ENCODE results near the gene GNA12.

Gene GNA12

GRCh38 chr7:2807460-2807844 lies 36.7 kb downstream of the GNA12 start:
- H3K27ac ChIP-seq, result no peak overlapping the region
- TF ChIP-seq ZFX (IDR thresholded peaks at IDR 0.05), result no peak
- TF ChIP-seq CTCF (conservative IDR thresholded peaks at IDR 0.05), result no peak

- no peak for TF ChIP-seq ZFX (IDR thresholded peaks at IDR 0.05)
- TF ChIP-seq CTCF (conservative IDR thresholded peaks at IDR 0.05), result no peak
- no peak overlapping the region for H3K27ac ChIP-seq
These were observed 37.5 kb downstream of the GNA12 start for GRCh38 chr7:2806571-2806970.

- no peak overlapping the region for H3K27ac ChIP-seq
- TF ChIP-seq ZFX (IDR thresholded peaks at IDR 0.05), result no peak
- TF ChIP-seq CTCF (conservative IDR thresholded peaks at IDR 0.05), result no peak
These were observed 38.7 kb downstream of the GNA12 start for GRCh38 chr7:2805213-2805944.

GRCh38 chr7:2804227-2804763 lies 39.8 kb downstream of the GNA12 start:
- no peak overlapping the region for H3K27ac ChIP-seq
- TF ChIP-seq ZFX (IDR thresholded peaks at IDR 0.05), result no peak
- no peak for TF ChIP-seq CTCF (conservative IDR thresholded peaks at IDR 0.05)

- H3K27ac ChIP-seq, result peak overlapping the region; percentile 82
- TF ChIP-seq ZFX (IDR thresholded peaks at IDR 0.05) (no peak), CTCF (conservative IDR thresholded peaks at IDR 0.05) (no peak)
These were observed 40.4 kb downstream of the GNA12 start for GRCh38 chr7:2803755-2804154.

GRCh38 chr7:2803342-2803692 lies 40.8 kb downstream of the GNA12 start:
- TF ChIP-seq ZFX (IDR thresholded peaks at IDR 0.05) (no peak), CTCF (conservative IDR thresholded peaks at IDR 0.05) (no peak)
- H3K27ac ChIP-seq, result peak overlapping the region; percentile 82

GRCh38 chr7:2802504-2803341 lies 41.4 kb downstream of the GNA12 start:
- peak overlapping the region; percentile 82 for H3K27ac ChIP-seq
- TF ChIP-seq ZFX (IDR thresholded peaks at IDR 0.05) (no peak), CTCF (conservative IDR thresholded peaks at IDR 0.05) (no peak; the same call in 1 of the 2 replicates)
